Measurements from ENCODE around the gene SBNO1. TPM values are rescaled to one million over a fixed set of nuclear protein-coding genes. Genes with fewer than 3 reads are reported as not detected.

SBNO1 gene
- total RNA-seq = 22.7 and 24.6 TPM in 2 replicates

GRCh38 chr12:123364532-123365024 is at the start of gene SBNO1:
Gene SBNO1, minus strand, starts transcription at chr12:123364847. Its CDS starts 14,406 bp downstream, at chr12:123350441.

Other genes with a start within 250 kb of the SBNO1 start
- gene PITPNM2, start 213.8 kb downstream of the SBNO1 start, total RNA-seq = 4.6 and 9.7 TPM in 2 replicates
- gene MPHOSPH9, start 131.7 kb downstream of the SBNO1 start, total RNA-seq = 30.1 and 35.1 TPM in 2 replicates
- 8.6 and 9.5 TPM in 2 replicates for gene MTRFR, start 131.4 kb downstream of the SBNO1 start, total RNA-seq
- gene CDK2AP1, start 93.0 kb downstream of the SBNO1 start, total RNA-seq = 140 and 156 TPM in 2 replicates
- 38.3 and 38.4 TPM in 2 replicates for gene KMT5A, start 19.3 kb upstream of the SBNO1 start, total RNA-seq
- gene RILPL2, start 71.8 kb upstream of the SBNO1 start, total RNA-seq = 4.6 and 4.9 TPM in 2 replicates
- 11.8 and 14.5 TPM in 2 replicates for gene SNRNP35, start 93.3 kb upstream of the SBNO1 start, total RNA-seq
- 9.7 and 13.1 TPM in 2 replicates for gene RILPL1, start 168.9 kb upstream of the SBNO1 start, total RNA-seq
- 373 and 377 TPM in 2 replicates for gene TMED2, start 219.7 kb upstream of the SBNO1 start, total RNA-seq
- 14.9 and 15.6 TPM in 2 replicates for gene DDX55, start 237.3 kb upstream of the SBNO1 start, total RNA-seq